C1 segment of cervical spinal cord (tissue), 14 donors: Measurements from ENCODE around the gene ZMYND11.
"Not testable (repeated sequence)": the region's sequence is repeated elsewhere in the genome, so short reads cannot be mapped to it uniquely, and the experiment has no call there.

Experiments used
- DNase-seq, 14 donors: peaks; one replicate each; lab custom pipeline; 2025; lab: John Stamatoyannopoulos, UW

The ZMYND11 gene

GRCh38 chr10:244227-244626 lies 109.0 kb downstream of the ZMYND11 start:
- peak in 1 of 14 donors; percentile 5 for DNase-seq

DNA sequence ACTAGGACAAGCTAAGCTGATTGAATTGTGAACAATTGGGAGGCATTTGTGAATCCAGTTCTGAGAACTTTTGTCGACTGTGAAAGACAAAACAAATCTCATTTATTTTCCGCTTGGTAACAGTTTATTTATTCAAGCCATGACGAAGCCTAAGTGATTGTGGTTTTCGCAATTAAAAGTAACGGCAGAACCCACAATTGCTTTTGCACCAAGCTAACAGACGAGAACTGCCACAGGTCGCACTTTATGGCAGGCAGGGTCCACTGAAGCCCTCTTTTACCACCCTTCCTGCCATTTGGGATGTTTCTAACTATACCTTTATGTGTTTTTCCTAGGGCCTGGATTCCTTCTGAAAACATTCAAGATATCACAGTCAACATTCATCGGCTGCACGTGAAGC lies 111.2 kb downstream of the ZMYND11 start:
- DNase-seq, result no peak

- no peak for DNase-seq
Observed at GRCh38 chr10:247480-247879, 112.2 kb downstream of the ZMYND11 start.

DNA sequence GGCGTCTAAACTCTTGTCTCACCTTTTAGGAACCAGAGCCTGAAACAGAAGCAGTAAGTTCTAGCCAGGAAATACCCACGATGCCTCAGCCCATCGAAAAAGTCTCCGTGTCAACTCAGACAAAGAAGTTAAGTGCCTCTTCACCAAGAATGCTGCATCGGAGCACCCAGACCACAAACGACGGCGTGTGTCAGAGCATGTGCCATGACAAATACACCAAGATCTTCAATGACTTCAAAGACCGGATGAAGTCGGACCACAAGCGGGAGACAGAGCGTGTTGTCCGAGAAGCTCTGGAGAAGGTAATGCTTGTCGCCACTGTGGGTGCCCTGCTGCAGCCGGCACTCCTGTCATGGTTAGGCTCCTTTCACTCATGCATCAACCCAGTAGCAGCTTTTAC lies 113.1 kb downstream of the ZMYND11 start:
- no peak for DNase-seq

- DNase-seq, result peak in 1 of 14 donors; percentile 85
Observed at GRCh38 chr10:251982-252582, 116.8 kb downstream of the ZMYND11 start.

GRCh38 chr10:260819-261429 lies 125.7 kb downstream of the ZMYND11 start:
- no peak for DNase-seq

GRCh38 chr10:264160-265073 lies 129.2 kb downstream of the ZMYND11 start:
- DNase-seq, result not testable (repeated sequence)

GRCh38 chr10:265074-265440 lies 129.8 kb downstream of the ZMYND11 start:
- DNase-seq, result not testable (repeated sequence)

GRCh38 chr10:265816-266588 lies 130.7 kb downstream of the ZMYND11 start:
- DNase-seq, result not testable (repeated sequence)

DNA sequence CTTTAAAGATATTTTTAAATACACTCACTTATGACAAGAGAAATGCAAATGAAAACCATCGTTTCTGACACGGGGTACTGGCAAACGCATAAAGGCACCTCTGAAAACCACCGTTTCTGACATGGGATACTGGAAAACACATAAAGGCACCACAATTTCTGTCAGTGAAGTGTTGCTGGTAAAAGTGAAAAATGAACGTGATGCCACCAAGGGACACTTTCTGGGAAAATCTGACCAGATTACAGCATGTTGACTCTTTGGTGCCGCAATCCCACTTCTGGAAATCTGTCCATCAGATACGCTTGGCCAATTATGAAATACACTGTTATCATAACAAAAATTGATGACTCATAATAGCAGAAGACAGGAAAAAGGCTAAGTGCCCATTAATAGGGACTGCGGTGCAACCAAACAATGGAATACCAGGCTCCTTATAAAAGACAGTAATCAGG lies 131.7 kb downstream of the ZMYND11 start:
- DNase-seq, result no peak

- no peak for DNase-seq
Observed at GRCh38 chr10:267705-268104, 132.4 kb downstream of the ZMYND11 start.

GRCh38 chr10:269440-270074 lies 134.3 kb downstream of the ZMYND11 start:
- no peak for DNase-seq

- DNase-seq, result no peak
Observed at GRCh38 chr10:271201-271600, 135.9 kb downstream of the ZMYND11 start.

- no peak for DNase-seq
Observed at GRCh38 chr10:271722-272121, 136.5 kb downstream of the ZMYND11 start.

GRCh38 chr10:273088-273487 lies 137.8 kb downstream of the ZMYND11 start:
- DNase-seq, result no peak

GRCh38 chr10:274866-275265 lies 139.6 kb downstream of the ZMYND11 start:
- DNase-seq, result no peak

- DNase-seq, result no peak
Observed at GRCh38 chr10:275680-276079, 140.4 kb downstream of the ZMYND11 start.

- no peak for DNase-seq
Observed at GRCh38 chr10:277963-278362, 142.7 kb downstream of the ZMYND11 start.

DNA sequence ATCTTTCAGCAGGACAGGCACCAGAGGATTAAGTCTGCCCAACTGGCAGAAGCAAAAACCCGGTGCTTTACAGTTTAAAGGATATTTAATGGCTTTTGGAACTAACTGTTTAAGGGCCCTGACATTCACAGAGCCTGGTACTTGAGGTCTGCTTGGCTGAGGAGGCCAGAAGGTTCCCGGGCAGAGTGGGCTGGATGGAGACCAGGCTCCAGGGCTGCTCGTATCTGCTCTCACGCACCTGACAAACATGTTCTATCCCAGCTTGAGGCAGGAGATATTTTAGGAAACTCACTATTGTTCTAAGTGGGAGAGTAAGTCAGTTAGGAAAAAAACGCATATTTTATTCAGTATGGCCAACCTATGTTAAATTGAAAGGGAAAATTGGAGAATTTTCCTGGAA lies 143.5 kb downstream of the ZMYND11 start:
- DNase-seq, result peak in 1 of 14 donors; percentile 10

GRCh38 chr10:279232-279631 lies 144.0 kb downstream of the ZMYND11 start:
- DNase-seq, result peak in 1 of 14 donors; percentile 4

DNA sequence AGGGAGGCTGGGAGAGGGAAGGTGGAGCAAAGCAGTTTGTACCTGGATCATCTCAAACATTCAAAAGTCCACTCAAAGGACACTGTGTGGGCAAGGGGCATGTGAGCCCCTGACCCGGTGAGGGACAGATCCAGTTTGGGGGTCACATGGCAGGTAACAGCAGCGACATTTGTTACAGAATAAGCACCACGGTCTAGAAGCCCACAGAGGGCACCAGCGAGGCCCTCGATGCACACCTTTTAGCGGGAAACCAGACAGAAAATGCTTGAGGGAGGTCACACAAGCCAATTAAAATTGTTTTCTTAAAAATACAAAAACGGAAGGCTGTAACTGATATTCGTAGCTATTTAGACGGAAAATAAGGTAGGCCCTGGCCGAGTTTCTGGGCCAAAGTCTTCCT lies 144.4 kb downstream of the ZMYND11 start:
- DNase-seq, result no peak
